CD14-positive monocyte (primary cell): ENCODE measurements around the gene PLEKHD1. TPM values are rescaled to one million over a fixed set of nuclear protein-coding genes. Genes with fewer than 3 reads are reported as not detected.
A peak's percentile ranks its signal among the peaks of the same experiment; 100 is the strongest.
"Not testable (repeated sequence)": the region's sequence is repeated elsewhere in the genome, so short reads cannot be mapped to it uniquely, and the experiment has no call there.

Experiments
- DNase-seq, 3 donors: peaks; one replicate each; pipeline ENCODE4 v3.0.0-alpha.2; 2011 to 2022
- H2AFZ ChIP-seq: 2 replicates; pipeline ENCODE4 v1.6.0; 2012; ENCODE audit warnings: mild to moderate bottlenecking, low read depth, low read length, inconsistent platforms; ENCODE audit not compliant: insufficient read depth, poor library complexity, severe bottlenecking
- H3K27ac ChIP-seq, 2 donors: 1 replicate in 1 of 2; 2 replicates in 1 of 2; pipeline ENCODE4 v1.5.1; 2012 to 2013; ENCODE audit warnings: low read length in 2 of 2, control low read depth in 1 of 2, inconsistent platforms in 1 of 2, low read depth in 1 of 2, mild to moderate bottlenecking in 1 of 2
- H3K27me3 ChIP-seq, 2 donors: one replicate each; pipeline versions ENCODE4 v1.6.0 to v1.6.1; 2011 to 2013; ENCODE audit warnings: low read length in 2 of 2; ENCODE audit not compliant: control insufficient read depth in 2 of 2, insufficient read depth in 2 of 2
- H3K36me3 ChIP-seq, 2 donors: replicated peaks in 1 of 2; 1 replicate in 1 of 2; 2 replicates in 1 of 2; pipeline versions ENCODE4 v1.5.1 to v1.6.1; 2012 to 2013; ENCODE audit warnings: low read length in 2 of 2, control low read depth in 1 of 2, inconsistent platforms in 1 of 2, mild to moderate bottlenecking in 1 of 2; ENCODE audit not compliant: insufficient read depth in 2 of 2, control insufficient read depth in 1 of 2
- H3K4me1 ChIP-seq, 2 donors: 1 replicate in 1 of 2; 2 replicates in 1 of 2; pipeline versions ENCODE4 v1.5.1 to v1.6.1; 2012 to 2013; ENCODE audit warnings: low read length in 2 of 2, control low read depth in 1 of 2, inconsistent platforms in 1 of 2, mild to moderate bottlenecking in 1 of 2, moderate library complexity in 1 of 2; ENCODE audit not compliant: insufficient read depth in 2 of 2, control insufficient read depth in 1 of 2
- H3K4me2 ChIP-seq: replicated peaks from 2 replicates; pipeline ENCODE3; 2012; ENCODE audit warnings: low read length, moderate library complexity, mild to moderate bottlenecking; ENCODE audit not compliant: poor library complexity, severe bottlenecking; ENCODE audit errors: extremely low read depth
- H3K4me3 ChIP-seq, 3 experiments: fragments of 200-600 bp in 1 of 3; sonication (generic) in 1 of 3; replicated peaks in 1 of 3; 1 replicate in 2 of 3; 2 replicates in 1 of 3; pipeline ENCODE4 v1.5.1; 2011 to 2013; ENCODE audit warnings: low read length in 3 of 3, mild to moderate bottlenecking in 3 of 3, control low read depth in 2 of 3, low read depth in 2 of 3, inconsistent platforms in 1 of 3, moderate library complexity in 1 of 3
- H3K79me2 ChIP-seq: 2 replicates; pipeline ENCODE4 v1.6.0; 2012; ENCODE audit warnings: mild to moderate bottlenecking, control low read depth, inconsistent platforms, low read length, moderate library complexity; ENCODE audit not compliant: insufficient read depth
- H3K9ac ChIP-seq: 2 replicates; pipeline ENCODE4 v1.6.0; 2017; ENCODE audit warnings: low read length, mild to moderate bottlenecking; ENCODE audit not compliant: insufficient read depth, poor library complexity, severe bottlenecking
- H3K9me3 ChIP-seq, 2 donors: replicated peaks in 1 of 2; 1 replicate in 1 of 2; 2 replicates in 1 of 2; pipeline versions ENCODE4 v1.5.1 to v1.6.1; 2012 to 2013; ENCODE audit warnings: low read length in 2 of 2, control low read depth in 1 of 2; ENCODE audit not compliant: control insufficient read depth in 1 of 2, insufficient read depth in 1 of 2
- H4K20me1 ChIP-seq: 2 replicates; pipeline ENCODE4 v1.6.0; 2012; ENCODE audit warnings: mild to moderate bottlenecking, low read length, control low read depth, moderate library complexity; ENCODE audit not compliant: insufficient read depth
- H3K27ac Mint-ChIP-seq, 7 donors: one replicate each; pipeline ENCODE4 v1.8.0; 2020; ENCODE audit warnings: mild to moderate bottlenecking in 7 of 7, mixed read lengths in 7 of 7, moderate library complexity in 6 of 7, inconsistent platforms in 2 of 7
- H3K27me3 Mint-ChIP-seq, 3 donors: one replicate each; pipeline ENCODE4 v1.8.0; 2021 to 2022; ENCODE audit warnings: low read depth in 3 of 3, mild to moderate bottlenecking in 3 of 3, mixed read lengths in 3 of 3, moderate library complexity in 3 of 3, inconsistent platforms in 1 of 3
- H3K36me3 Mint-ChIP-seq, 2 donors: one replicate each; pipeline ENCODE4 v1.8.0; 2020; ENCODE audit warnings: mixed read lengths in 2 of 2, inconsistent platforms in 1 of 2, mild to moderate bottlenecking in 1 of 2
- H3K4me1 Mint-ChIP-seq: one replicate; pipeline ENCODE4 v1.8.0; 2020; ENCODE audit warnings: mild to moderate bottlenecking, mixed read lengths
- H3K4me3 Mint-ChIP-seq, 2 donors: one replicate each; pipeline ENCODE4 v1.8.0; 2020; ENCODE audit warnings: mild to moderate bottlenecking in 2 of 2, mixed read lengths in 2 of 2, moderate library complexity in 1 of 2
- H3K9me3 Mint-ChIP-seq, 7 donors: one replicate each; pipeline ENCODE4 v1.8.0; 2020 to 2022; ENCODE audit warnings: mixed read lengths in 7 of 7, mild to moderate bottlenecking in 6 of 7, moderate library complexity in 6 of 7, inconsistent platforms in 2 of 7
- WGBS: methylation state at CpG from one replicate; pipeline ENCODE4 v1.1.5; 2013; ENCODE audit warnings: missing lambda C conversion rate; ENCODE audit not compliant: insufficient coverage; 5-methylcytosine and 5-hydroxymethylcytosine counted together
- intact Hi-C, 2 donors: fragments of 100-400 bp; cut with micrococcal nuclease; formaldehyde crosslinking; loops; one replicate each; pipeline versions ENCODE4 v1.15.0 to v1.15.1; 2023
- polyA plus RNA-seq, 3 donors: library from polyadenylated mRNA; depleted of rRNA in 1 of 3; unstranded in 2 of 3; stranded (reverse) in 1 of 3; fragments of 300-500 nt in 2 of 3; fragments of >200 nt in 1 of 3; fragmentation: Illumina TruSeq in 2 of 3; gene quantifications; 1 replicate in 2 of 3; 2 replicates in 1 of 3; pipeline ENCODE4 v1.2.3, GENCODE V29; 2012 to 2021
- TF ChIP-seq, protein P1 (sequence below): fragments of 200-600 bp; IDR thresholded peaks from one replicate; pipeline ENCODE4 v1.8.0; 2022; ENCODE audit warnings: antibody characterized with exemption, mild to moderate bottlenecking

Gene PLEKHD1
- polyA plus RNA-seq, 3 donors, result 0.09 TPM; not detected in 2

GRCh38 chr14:69493791-69494190, 9.3 kb downstream of the PLEKHD1 start:
- H2AFZ ChIP-seq, result no peak overlapping the region
- Mint-ChIP-seq H3K4me3 (no peak overlapping the region), H3K27me3 (peaks cover 16 to 28% (median 24%) of the 10 kb centered on the region in 3 donors), H3K27ac (peak overlapping the region in 1 of 7 donors; percentile 50), H3K9me3 (peaks cover 0 to 1% (median 0%) of the 10 kb centered on the region in 7 donors), H3K36me3 (no peaks in the 10 kb centered on the region), H3K4me1 (no peaks in the 10 kb centered on the region)
- no peaks in the 10 kb centered on the region for H3K9me3 ChIP-seq
- no peak overlapping the region for H3K9ac ChIP-seq
- no peak overlapping the region for H3K4me3 ChIP-seq
- H3K4me2 ChIP-seq, result no peak overlapping the region
- TF ChIP-seq, protein P1, sequence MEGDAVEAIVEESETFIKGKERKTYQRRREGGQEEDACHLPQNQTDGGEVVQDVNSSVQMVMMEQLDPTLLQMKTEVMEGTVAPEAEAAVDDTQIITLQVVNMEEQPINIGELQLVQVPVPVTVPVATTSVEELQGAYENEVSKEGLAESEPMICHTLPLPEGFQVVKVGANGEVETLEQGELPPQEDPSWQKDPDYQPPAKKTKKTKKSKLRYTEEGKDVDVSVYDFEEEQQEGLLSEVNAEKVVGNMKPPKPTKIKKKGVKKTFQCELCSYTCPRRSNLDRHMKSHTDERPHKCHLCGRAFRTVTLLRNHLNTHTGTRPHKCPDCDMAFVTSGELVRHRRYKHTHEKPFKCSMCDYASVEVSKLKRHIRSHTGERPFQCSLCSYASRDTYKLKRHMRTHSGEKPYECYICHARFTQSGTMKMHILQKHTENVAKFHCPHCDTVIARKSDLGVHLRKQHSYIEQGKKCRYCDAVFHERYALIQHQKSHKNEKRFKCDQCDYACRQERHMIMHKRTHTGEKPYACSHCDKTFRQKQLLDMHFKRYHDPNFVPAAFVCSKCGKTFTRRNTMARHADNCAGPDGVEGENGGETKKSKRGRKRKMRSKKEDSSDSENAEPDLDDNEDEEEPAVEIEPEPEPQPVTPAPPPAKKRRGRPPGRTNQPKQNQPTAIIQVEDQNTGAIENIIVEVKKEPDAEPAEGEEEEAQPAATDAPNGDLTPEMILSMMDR, result no peak
- no peak overlapping the region for H3K27ac ChIP-seq
- no peak for DNase-seq
- no CpG with 5 or more reads among the region's 3 CpGs for WGBS
- no peaks in the 10 kb centered on the region for H3K36me3 ChIP-seq
- H3K79me2 ChIP-seq, result no peaks in the 10 kb centered on the region
- intact Hi-C loops, result no loop called here
- H3K4me1 ChIP-seq, result no peaks in the 10 kb centered on the region
- peaks cover 2 to 5% of the 10 kb centered on the region in 2 donors for H3K27me3 ChIP-seq
- no peaks in the 10 kb centered on the region for H4K20me1 ChIP-seq

DNA sequence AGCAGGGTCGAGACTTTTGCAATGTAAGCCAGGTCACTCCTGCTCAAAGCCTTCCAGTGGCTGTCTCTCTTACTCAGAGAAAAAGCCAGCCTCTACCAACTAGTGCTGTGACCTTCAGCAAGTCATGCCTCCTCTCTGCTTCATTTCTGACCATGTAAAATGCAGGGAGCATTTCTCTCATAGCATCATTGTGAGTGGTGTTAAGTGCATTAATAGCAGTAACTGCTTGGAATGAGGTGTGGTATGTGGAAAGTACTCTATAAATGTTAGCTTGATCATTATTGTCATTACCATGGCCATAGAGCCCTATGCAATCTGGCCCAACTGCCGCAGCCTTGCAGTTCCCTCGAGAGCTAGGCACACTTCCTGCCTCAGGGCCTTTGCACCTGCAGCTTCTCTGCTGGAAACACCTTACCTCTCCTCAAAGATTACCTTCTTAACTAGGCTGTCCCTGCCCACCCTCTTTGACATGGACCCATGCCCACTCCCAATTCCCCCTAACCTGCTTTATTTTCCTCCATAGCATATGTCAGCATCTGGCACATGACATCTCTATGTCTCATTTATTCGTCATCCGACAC, 10.9 kb downstream of the PLEKHD1 start:
- H3K36me3 Mint-ChIP-seq, result no peaks in the 10 kb centered on the region
- H3K79me2 ChIP-seq, result no peaks in the 10 kb centered on the region
- no peak overlapping the region for H3K4me3 ChIP-seq
- no peak overlapping the region for H3K27ac ChIP-seq
- H2AFZ ChIP-seq, result no peak overlapping the region
- intact Hi-C loops, result no loop called here
- peak overlapping the region in 1 of 7 donors; percentile 60 for H3K27ac Mint-ChIP-seq
- no peaks in the 10 kb centered on the region for H3K9me3 ChIP-seq
- no peaks in the 10 kb centered on the region for H3K4me1 Mint-ChIP-seq
- WGBS, result 92% methylated on average over 3 of the region's 5 CpGs
- H3K4me1 ChIP-seq, result no peaks in the 10 kb centered on the region
- H3K27me3 Mint-ChIP-seq, result peaks cover 12 to 25% (median 20%) of the 10 kb centered on the region in 3 donors
- H3K4me2 ChIP-seq, result no peak overlapping the region
- H3K9me3 Mint-ChIP-seq, result peaks cover 0 to 3% (median 0%) of the 10 kb centered on the region in 7 donors
- H3K27me3 ChIP-seq, result peaks cover 2 to 5% of the 10 kb centered on the region in 2 donors
- no peak for DNase-seq
- H3K36me3 ChIP-seq, result no peaks in the 10 kb centered on the region
- H3K9ac ChIP-seq, result no peak overlapping the region
- H4K20me1 ChIP-seq, result no peaks in the 10 kb centered on the region
- TF ChIP-seq, protein P1, result no peak
- H3K4me3 Mint-ChIP-seq, result no peak overlapping the region

DNA sequence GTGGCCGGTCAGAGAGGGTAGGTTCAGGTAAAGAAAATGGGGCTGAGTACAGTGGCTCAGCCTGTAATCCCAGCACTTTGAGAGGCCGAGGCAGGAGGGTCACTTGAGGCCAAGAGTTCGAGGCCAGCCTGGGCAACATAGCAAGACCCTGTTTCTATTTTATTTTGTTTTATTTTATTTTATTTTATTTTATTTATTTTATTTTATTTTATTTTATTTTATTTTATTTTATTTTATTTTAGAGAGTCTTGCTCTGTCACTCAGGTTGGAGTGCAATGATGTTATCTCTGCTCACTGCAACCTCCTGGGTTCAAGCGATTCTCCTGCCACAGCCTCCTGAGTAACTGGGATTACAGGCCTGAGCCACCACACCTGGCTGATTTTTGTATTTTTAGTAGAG, 13.3 kb downstream of the PLEKHD1 start:
- H3K4me3 ChIP-seq, H3K79me2 ChIP-seq, H3K27ac Mint-ChIP-seq, H2AFZ ChIP-seq, H3K9me3 Mint-ChIP-seq, H3K4me3 Mint-ChIP-seq, H3K9ac ChIP-seq, intact Hi-C loops, H3K4me2 ChIP-seq, H3K27me3 ChIP-seq, H3K4me1 ChIP-seq, H3K36me3 ChIP-seq, H3K36me3 Mint-ChIP-seq, H3K9me3 ChIP-seq, H3K27ac ChIP-seq, H3K4me1 Mint-ChIP-seq, DNase-seq, H4K20me1 ChIP-seq: not testable (repeated sequence)
- peaks cover 8 to 15% (median 14%) of the 10 kb centered on the region in 3 donors for H3K27me3 Mint-ChIP-seq
- 100% methylated on average over 1 of the region's 4 CpGs for WGBS
